GM19351 (cell line): ENCODE results near the gene NECTIN2.
"Not testable (repeated sequence)": the region's sequence is repeated elsewhere in the genome, so short reads cannot be mapped to it uniquely, and the experiment has no call there.

Experiments
- ATAC-seq: cut with Tn5 transposase; IDR thresholded peaks from one replicate; pipeline ENCODE4 v1.9.1; 2021; ENCODE audit warnings: mild to moderate bottlenecking, moderate library complexity; ENCODE audit not compliant: unreplicated experiment

Gene NECTIN2

DNA sequence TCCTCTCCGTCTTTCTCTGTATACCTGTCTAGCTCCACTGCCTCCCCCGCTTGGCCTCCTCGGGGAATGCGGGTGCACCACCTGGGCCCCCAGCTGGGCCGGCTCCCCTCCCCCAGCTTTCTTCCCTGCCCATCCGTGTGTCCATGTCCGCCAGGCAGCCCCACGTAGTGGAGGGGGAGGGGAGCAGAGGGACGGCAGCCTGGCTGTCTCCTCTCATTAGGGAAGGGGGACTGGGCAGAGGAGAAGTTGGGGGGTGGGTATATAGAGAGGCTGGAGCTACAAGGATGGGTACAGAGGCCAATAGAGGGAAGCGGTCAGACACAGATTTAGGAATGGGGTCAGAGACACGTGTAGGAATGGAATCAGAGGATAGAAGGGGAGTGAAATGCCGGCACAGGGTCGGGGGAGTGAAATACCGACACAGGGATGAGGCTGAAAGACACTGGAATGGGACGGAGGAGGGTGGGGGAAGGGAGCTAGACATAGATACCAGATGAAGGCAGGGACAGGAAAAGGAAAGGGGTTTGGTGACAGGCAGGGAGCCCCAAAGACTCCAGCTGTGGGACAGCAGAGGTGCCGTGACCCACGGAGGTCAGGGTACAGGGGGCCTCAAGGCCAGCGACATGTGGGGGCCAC, 2.8 kb downstream of the NECTIN2 start:
- no peak for ATAC-seq

DNA sequence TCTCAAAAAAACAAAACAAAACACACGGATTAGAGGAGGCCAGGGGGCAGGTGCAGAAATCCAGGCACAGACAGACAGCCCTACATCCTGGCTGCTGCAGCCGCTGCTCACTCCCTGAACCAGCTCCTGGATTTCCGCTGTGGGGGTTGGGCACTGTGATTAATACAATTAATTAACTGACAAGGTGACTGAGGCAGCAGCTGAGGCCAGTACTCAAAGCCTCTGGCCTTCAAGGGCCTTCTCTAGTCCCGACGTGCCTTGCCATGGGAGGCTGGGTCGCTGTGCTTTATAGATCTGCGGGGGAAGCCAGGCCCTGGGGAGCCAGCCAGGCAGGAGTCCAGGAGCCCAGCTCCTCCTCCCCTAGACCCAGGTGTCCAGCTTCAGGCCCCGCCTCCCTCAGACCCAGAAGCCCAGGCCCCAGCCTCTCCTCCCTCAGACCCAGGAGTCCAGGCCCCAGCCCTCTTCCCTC, 4.6 kb downstream of the NECTIN2 start:
- no peak for ATAC-seq

DNA sequence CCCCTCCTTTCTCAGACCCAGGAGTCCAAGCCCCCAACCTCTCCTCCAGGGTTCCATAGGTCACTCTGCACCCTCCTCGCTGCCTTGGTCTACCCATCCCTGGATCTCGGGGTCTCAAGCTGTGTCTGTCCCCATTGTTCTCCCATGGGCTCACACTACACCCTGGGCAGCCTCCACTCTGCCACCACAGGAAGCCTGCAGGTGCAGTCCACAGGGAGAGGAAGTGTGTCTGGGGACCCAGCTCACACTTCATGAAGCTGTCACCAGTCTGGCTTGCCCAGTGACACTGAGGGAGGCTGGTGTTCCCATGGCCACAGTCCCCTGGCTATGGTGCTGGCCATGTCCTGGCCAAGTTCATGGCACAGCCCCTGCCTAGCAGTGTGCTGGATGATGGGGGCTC, 5.3 kb downstream of the NECTIN2 start:
- no peak for ATAC-seq

GRCh38 chr19:44855606-44856005, 9.5 kb downstream of the NECTIN2 start:
- no peak for ATAC-seq

GRCh38 chr19:44856421-44857083, 10.5 kb downstream of the NECTIN2 start:
- no peak for ATAC-seq

GRCh38 chr19:44857837-44858236, 11.7 kb downstream of the NECTIN2 start:
- ATAC-seq = no peak

DNA sequence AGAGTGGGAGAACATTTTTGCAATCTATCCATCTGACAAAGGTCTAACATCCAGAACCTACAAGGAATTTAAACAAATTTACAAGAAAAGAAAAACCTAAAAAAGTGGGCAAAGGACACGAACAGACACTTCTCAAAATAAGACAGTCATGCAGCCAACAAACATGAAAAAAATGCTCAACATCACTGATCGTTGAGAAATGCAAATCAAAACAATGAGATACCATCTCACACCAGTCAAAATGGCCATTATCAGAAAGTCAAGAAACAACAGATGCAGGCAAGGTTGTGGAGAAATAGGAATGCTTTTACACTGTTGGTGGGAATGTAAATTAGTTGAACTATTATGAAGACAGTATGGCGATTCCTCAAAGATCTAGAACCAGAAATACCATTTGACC, 15.5 kb downstream of the NECTIN2 start:
- ATAC-seq = not testable (repeated sequence)

DNA sequence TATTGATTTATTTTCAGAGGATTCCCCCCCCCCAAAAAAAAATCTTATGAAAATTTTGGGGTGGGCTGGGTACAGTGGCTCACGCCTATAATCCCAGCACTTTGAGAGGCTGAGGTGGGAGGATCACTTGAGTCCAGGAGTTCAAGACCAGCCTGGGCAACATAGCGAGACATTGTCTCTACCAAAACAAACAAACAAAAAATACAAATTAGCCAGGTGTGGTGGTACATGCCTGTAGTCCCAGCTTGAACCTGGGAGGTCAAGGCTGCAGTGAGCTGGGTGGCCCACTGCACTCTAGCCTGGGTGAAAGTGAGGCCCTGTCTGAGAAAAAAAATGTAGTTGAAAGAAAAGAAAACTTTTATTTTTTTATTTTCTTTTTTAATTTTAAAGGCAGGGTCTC, 17.9 kb downstream of the NECTIN2 start:
- ATAC-seq = no peak

DNA sequence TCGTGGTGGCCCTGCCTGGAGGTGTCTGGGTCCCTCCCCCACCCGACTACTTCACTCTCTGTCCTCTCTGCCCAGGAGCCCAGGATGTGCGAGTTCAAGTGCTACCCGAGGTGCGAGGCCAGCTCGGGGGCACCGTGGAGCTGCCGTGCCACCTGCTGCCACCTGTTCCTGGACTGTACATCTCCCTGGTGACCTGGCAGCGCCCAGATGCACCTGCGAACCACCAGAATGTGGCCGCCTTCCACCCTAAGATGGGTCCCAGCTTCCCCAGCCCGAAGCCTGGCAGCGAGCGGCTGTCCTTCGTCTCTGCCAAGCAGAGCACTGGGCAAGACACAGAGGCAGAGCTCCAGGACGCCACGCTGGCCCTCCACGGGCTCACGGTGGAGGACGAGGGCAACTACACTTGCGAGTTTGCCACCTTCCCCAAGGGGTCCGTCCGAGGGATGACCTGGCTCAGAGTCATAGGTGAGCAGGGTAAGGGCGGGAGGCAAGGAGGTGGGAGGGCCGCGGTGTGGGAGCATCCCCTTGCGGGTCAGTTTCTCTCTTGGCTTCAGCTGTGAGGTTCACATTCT, 19.2 kb downstream of the NECTIN2 start:
- no peak for ATAC-seq

DNA sequence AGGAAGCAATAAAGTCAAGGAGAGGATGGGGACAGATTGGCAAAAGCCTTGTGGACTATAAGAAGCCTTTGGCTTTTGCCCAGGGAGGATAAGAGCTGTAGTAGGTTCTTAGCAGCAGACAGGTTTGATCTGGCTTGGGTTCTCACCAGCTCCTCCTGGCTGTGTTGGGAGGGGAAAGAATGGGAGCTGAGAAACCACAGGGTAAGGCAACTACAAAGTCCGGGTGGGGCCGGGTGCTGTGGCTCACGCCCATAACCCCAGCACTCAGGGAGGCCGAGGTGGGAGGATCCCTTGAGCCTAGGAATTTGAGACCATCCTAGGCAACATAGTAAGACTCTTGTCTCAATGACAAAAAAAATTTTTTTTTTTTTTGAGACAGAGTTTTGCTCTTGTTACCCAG, 20.6 kb downstream of the NECTIN2 start:
- ATAC-seq = no peak

GRCh38 chr19:44867578-44867977, 21.5 kb downstream of the NECTIN2 start:
- no peak for ATAC-seq

DNA sequence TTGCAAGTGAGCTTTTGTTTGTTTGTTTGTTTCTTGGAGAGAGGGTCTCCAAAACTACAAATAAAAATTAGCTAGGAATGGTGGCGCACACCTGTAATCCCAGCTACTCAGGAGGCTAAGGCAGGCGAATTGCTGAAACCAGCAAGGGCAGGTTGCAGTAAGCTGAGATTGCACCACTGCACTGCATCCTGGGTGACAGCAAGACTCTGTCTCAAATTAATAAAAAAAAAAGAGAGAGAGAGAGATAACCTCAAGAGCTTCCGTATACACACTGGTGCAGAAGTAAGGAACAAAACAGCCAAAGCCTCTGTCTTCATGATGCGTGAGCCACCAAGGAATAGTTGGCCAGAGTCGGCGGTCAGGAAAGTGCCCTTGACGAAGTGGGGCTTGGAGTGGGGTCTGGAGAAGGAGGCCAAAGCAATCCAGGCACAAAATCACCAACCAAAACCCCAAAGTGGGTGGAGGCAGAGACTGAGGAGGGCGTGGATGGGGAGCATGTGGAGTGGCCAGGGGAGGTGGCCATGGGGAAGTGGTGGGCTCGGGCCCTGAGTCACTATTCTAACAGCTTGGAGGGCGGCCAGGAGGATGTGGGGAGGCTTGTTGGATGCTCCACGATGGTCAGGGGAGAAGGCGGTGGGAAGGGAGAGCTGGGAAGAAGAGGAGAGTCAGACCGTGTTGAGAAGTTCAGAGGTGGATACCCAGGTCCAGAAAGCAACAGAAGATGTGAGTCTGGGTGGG, 23.8 kb downstream of the NECTIN2 start:
- no peak for ATAC-seq

- ATAC-seq = no peak
Observed at GRCh38 chr19:44871809-44872208, 25.7 kb downstream of the NECTIN2 start.

- ATAC-seq = no peak
Observed at GRCh38 chr19:44872661-44873060, 26.6 kb downstream of the NECTIN2 start.

GRCh38 chr19:44874317-44874716, 28.2 kb downstream of the NECTIN2 start:
- ATAC-seq = no peak

DNA sequence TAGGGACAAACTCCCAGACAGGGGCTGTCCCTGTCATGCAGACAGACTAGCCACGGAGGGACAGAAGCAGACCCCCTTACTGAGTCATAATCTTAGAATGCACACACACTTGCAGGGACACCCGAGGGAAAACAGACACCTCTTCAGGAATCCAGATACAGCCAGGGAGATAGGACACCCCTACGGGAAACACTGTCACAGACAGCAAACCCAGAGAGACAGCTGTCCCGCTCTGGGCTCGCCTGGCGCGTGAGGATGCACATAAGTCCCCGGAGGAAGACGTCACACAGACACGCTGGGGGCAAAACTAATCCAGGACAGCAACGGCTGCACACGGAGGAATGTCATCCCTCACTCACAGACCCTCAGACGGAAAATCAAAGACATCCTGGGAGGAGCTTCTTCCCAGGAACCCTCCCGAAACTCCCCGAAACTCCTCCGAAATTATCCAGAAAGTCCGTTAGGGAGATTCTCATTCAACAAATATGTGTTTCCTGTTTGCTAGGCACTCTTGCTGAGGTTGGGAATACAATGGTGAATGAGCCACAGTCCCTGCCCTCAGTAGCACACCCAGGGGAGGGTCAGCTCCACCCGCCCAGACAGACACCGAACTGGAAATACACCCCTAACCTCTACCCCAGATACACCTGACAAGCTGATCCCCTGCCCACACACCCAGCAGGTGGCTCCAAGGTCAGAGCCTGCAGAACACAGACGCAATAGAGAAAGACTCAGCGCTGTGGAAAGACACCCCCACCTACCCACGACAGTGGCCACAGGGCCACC, 29.8 kb downstream of the NECTIN2 start:
- ATAC-seq = no peak

DNA sequence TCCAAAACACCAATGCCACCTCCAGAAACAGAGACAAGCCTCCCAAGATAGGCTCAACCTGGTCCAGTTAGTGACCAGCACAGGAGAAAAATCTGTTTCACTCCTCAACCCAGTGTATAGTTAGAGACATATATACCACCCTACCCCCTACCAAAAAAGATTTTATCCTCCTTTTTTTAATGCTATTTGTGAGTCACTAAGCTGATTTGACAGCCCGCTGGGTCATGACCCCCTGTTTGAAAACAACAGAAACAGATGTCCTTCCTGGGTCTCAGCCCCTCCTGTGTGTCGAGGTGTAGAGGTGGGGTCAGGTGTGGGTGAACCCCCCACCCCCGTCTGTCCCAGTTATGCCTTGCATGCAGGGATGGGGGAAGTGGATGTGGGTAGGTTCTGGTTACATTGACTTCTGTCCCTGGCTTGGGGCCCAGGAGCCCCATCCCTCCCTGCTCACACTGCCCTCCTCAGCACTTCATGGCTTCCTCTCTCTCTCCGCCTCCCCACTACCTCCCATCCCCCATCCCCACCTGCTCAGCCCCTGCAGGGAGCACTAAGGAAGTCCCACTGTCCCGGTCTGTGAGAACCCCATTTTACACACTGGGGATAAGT, 30.9 kb downstream of the NECTIN2 start:
- ATAC-seq = no peak

- ATAC-seq = no peak
Observed at GRCh38 chr19:44878120-44878865, 32.2 kb downstream of the NECTIN2 start.

DNA sequence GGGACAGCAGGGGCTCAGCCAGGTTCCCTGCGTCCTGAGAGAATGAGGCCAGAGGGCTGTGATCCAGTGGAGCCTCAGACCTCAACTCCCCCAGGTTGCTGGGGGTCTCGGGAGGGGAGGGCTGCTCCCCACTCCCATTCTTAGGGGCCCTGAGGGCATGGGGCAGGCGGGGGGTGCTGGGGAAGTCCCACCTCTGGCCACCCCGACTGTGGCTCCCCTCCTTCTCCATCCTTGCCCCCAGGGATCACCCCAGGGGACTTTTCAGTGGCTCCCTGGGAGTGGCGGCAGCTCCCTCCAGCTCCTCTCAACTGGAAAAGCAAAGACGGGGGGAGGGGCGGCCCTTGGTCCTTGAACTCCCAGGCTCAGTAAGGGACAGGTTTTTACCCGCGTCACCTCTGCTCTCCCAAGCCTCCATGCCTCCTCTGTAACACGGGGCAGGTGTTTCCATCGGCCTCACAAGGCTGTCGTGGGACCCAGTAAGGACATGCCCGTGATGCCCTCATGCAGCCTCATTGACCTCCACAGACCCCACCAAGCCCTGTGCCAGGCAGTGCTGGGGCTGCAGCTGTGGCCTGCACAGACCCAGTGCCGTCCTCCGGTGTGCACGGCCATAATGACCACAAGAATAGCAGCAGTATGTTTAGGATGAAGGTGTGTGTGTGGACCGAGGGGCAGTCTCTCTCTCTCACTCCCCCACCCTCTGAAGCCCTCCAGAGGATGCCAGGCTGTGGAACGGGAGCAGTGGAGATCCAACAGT, 33.4 kb downstream of the NECTIN2 start:
- ATAC-seq = no peak
